Activated naive CD4-positive, alpha-beta T cell treated with anti-CD3 and anti-CD28 coated beads, Interleukin-2, amount 50 U/mL, for 24 hours (primary cell): ENCODE data around the gene FHIP1B.

Experiments
- H3K27ac Mint-ChIP-seq: one replicate; pipeline ENCODE4 v1.8.0; 2021; ENCODE audit warnings: mild to moderate bottlenecking, mixed read lengths
- H3K27me3 Mint-ChIP-seq: one replicate; pipeline ENCODE4 v1.8.0; 2021; ENCODE audit warnings: mixed read lengths
- H3K36me3 Mint-ChIP-seq: one replicate; pipeline ENCODE4 v1.8.0; 2021; ENCODE audit warnings: mixed read lengths
- H3K4me1 Mint-ChIP-seq: one replicate; pipeline ENCODE4 v1.8.0; 2021; ENCODE audit warnings: mixed read lengths
- H3K4me3 Mint-ChIP-seq: one replicate; pipeline ENCODE4 v1.8.0; 2021; ENCODE audit warnings: mild to moderate bottlenecking, mixed read lengths
- H3K9me3 Mint-ChIP-seq: one replicate; pipeline ENCODE4 v1.8.0; 2021; ENCODE audit warnings: mixed read lengths

The FHIP1B gene

DNA sequence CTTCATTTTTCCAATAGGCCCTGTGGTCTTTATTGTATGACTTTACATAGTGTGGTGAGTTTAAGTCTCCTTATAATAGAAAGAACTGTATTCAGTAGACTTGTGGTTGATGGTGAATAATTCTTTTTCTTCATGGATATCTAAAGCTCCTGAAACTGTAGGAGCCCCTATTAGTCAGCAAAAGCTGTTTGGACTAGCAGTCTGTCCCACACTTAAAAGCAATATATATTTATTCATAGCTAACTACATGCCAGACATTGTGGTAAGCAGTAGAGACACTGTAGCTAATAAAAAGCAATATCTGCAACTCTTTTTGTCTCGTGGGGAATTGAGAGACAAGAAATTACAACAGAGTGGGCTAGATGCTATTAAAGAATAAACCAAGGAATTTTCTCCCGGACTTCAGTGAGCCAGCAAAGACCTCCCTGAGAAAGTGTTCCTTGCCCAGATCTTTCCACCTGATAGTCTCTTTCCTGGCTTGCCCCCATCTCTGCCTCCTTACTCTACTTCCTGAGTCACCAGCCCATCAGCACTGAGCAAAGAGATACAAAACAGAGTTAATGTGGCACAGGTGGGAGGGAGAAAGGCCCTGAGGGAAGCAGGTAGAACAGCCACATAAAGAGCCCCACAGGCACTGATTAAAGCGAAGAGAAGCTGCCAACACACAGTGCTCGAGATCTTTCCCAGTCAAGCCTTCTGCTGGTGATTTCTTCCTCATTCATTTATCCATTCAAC, 36.8 kb downstream of the FHIP1B start:
- no peaks in the 10 kb centered on the region for H3K36me3 Mint-ChIP-seq

DNA sequence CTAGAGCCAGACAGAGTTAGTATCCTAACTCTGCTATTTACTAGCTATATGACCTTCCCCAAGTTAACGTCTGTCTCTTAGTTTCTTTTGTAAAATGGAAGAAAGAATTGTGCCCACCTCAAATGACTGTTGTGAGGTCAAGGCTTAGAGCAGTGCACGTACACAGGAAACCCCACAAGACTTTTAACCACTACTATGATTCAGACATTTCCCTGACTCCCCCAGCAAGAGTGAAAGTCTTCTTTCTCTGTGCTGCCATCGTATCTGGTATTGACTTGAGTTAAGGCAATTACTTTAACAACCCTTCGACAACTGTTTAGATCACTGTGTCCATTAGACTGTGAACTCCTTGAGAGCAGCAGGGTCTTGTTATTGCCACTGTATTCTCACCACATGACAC, 38.0 kb downstream of the FHIP1B start:
- no peaks in the 10 kb centered on the region for H3K9me3 Mint-ChIP-seq
- H3K36me3 Mint-ChIP-seq: no peaks in the 10 kb centered on the region
- no peak overlapping the region for H3K27ac Mint-ChIP-seq
- no peaks in the 10 kb centered on the region for H3K27me3 Mint-ChIP-seq
- peaks cover 9% of the 10 kb centered on the region for H3K4me1 Mint-ChIP-seq
- no peak overlapping the region for H3K4me3 Mint-ChIP-seq

More for the DNA sequence above, 36.8 kb downstream of the FHIP1B start:
- H3K4me3 Mint-ChIP-seq: no peak overlapping the region
- no peaks in the 10 kb centered on the region for H3K9me3 Mint-ChIP-seq
- H3K27ac Mint-ChIP-seq: no peak overlapping the region
- no peaks in the 10 kb centered on the region for H3K27me3 Mint-ChIP-seq
- peaks cover 9% of the 10 kb centered on the region for H3K4me1 Mint-ChIP-seq

DNA sequence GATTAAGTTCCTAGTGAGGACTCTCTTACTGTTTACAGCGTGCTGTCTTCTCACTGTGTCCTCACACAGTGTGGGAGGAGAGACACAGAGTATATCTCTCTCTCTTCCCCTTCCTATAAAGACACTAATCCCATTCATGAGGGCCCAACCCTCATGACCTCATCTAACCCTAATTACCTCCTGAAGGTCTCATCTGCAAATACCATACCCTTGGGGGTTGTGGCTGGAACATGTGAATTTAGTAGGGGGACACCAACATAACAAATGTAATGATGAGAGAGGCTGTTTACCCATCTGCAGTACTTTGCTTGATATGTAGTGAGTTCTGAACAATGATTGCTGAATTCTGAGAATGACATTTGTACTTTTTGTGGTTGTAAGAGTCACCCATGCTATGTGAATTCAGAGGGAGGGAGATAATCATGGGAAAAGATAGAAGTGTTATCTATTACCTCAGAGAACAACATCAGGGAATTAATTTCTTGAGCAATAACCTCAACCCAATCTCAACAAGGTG, 40.3 kb downstream of the FHIP1B start:
- H3K27ac Mint-ChIP-seq: no peak overlapping the region

DNA sequence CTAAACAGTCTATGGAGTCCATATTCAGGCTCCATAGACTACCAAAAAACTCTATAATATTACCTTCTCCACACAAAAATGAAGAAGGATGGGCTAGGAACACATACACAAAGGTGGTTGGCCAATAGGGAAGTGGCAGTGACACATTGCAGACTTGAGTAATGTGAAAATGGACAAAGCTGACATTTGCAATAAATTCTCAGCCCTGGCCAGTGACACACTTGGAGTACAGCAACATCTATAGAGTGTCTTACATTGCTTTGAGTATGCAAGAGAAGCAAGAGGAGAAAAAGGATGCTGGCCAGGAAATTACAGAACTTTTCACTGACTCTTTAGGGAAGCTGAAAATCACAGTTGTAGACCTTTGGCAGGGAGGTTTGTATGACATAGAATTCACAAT, 42.7 kb downstream of the FHIP1B start:
- no peaks in the 10 kb centered on the region for H3K9me3 Mint-ChIP-seq
- no peak overlapping the region for H3K27ac Mint-ChIP-seq
- no peaks in the 10 kb centered on the region for H3K27me3 Mint-ChIP-seq
- H3K4me1 Mint-ChIP-seq: peaks cover 5% of the 10 kb centered on the region
- no peaks in the 10 kb centered on the region for H3K36me3 Mint-ChIP-seq
- no peak overlapping the region for H3K4me3 Mint-ChIP-seq

More for the DNA sequence above, 40.3 kb downstream of the FHIP1B start:
- Mint-ChIP-seq H3K4me3 (no peak overlapping the region), H3K9me3 (no peaks in the 10 kb centered on the region), H3K36me3 (no peaks in the 10 kb centered on the region), H3K27me3 (no peaks in the 10 kb centered on the region), H3K4me1 (peaks cover 5% of the 10 kb centered on the region)

DNA sequence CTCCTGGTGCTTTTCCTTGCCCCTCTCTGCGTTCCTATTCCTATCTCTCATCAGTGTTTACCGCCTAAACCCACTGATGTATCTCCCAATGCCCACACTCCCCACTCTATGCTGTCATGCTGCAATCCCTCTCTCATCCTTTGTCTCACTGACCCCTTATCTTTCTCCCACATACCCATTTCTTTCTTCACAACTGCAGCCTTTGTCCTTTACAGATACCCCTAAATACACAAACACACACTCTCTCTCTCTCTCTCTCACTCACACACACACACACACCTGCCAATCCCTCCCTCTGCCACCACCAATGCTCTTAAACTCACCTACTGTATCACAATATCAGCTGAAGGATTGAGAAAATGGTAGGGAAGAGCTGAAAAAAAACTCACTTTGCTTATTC, 59.0 kb downstream of the FHIP1B start:
- Mint-ChIP-seq H3K4me1 (no peaks in the 10 kb centered on the region), H3K4me3 (no peak overlapping the region), H3K36me3 (no peaks in the 10 kb centered on the region), H3K9me3 (no peaks in the 10 kb centered on the region), H3K27me3 (peaks cover 3% of the 10 kb centered on the region), H3K27ac (no peak overlapping the region)

DNA sequence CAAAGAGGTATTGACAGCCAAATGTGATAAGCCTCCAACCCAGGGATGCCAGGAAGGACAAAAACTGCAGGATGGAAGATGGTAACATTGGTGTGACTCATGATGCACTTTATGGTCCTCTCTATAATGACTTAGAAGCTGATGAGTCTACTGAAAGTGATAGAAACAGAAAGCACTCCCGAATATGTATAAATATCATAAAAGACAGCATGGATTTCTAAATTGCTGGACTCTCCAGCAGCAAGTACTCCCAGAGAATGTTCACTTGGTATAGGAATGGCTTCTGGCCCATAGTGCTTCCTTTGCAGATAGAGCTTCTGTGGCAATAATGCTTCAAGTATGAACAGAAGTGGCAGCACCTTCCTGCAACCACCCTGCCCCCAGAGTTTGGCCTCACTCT, 64.2 kb downstream of the FHIP1B start, which contains the start of gene OR52B2:
Gene OR52B2, minus strand, starts transcription at position 101 of the 400 bp plus-strand sequence. Its CDS starts 0 bp downstream, at position 101.
- Mint-ChIP-seq H3K36me3 (no peaks in the 10 kb centered on the region), H3K4me1 (no peaks in the 10 kb centered on the region), H3K27ac (no peak within 1 kb of the TSS), H3K4me3 (no peak within 1 kb of the TSS), H3K27me3 (peaks cover 10% of the 10 kb centered on the region), H3K9me3 (no peaks in the 10 kb centered on the region)
